NCI-H2107 (cell line): ENCODE results near the gene FAM107B.
"Not testable (repeated sequence)": the region's sequence is repeated elsewhere in the genome, so short reads cannot be mapped to it uniquely, and the experiment has no call there.

Experiments
- DNase-seq: peaks from one replicate; lab custom pipeline; 2025; lab: John Stamatoyannopoulos, UW

Gene FAM107B

GRCh38 chr10:14774797-14775196 is at the start of gene FAM107B:
Gene FAM107B (minus strand): TSS chr10:14774897. CDS start chr10:14774663, 234 bp downstream.
- DNase-seq, result no peak

- DNase-seq, result no peak
These were observed 49.3 kb upstream of the FAM107B start for GRCh38 chr10:14823966-14824365.

GRCh38 chr10:14822879-14823755 is 48.4 kb upstream of the FAM107B start:
- no peak for DNase-seq

- DNase-seq, result no peak
These were observed 47.1 kb upstream of the FAM107B start for GRCh38 chr10:14821635-14822375.

- DNase-seq, result no peak
These were observed 46.1 kb upstream of the FAM107B start for GRCh38 chr10:14820775-14821154.

GRCh38 chr10:14820010-14820774 is 45.5 kb upstream of the FAM107B start:
- no peak for DNase-seq

- not testable (repeated sequence) for DNase-seq
These were observed 42.0 kb upstream of the FAM107B start for GRCh38 chr10:14816717-14817116.

- DNase-seq, result no peak
These were observed 41.0 kb upstream of the FAM107B start for GRCh38 chr10:14815681-14816080.

- no peak for DNase-seq
These were observed 37.6 kb upstream of the FAM107B start for GRCh38 chr10:14812271-14812670.

- no peak for DNase-seq
These were observed 36.6 kb upstream of the FAM107B start for GRCh38 chr10:14810969-14811953.

- DNase-seq, result no peak
These were observed 31.6 kb upstream of the FAM107B start for GRCh38 chr10:14806318-14806717.

- DNase-seq, result no peak
These were observed 29.1 kb upstream of the FAM107B start for GRCh38 chr10:14803827-14804226.

- DNase-seq, result no peak
These were observed 27.0 kb upstream of the FAM107B start for GRCh38 chr10:14801723-14802122.

- DNase-seq, result no peak
These were observed 25.7 kb upstream of the FAM107B start for GRCh38 chr10:14800397-14800796.

GRCh38 chr10:14798636-14799035 is 23.9 kb upstream of the FAM107B start:
- no peak for DNase-seq

- no peak for DNase-seq
These were observed 13.2 kb upstream of the FAM107B start for GRCh38 chr10:14787938-14788337.

GRCh38 chr10:14784459-14785055 is 9.9 kb upstream of the FAM107B start:
- no peak for DNase-seq

- DNase-seq, result no peak
These were observed 8.1 kb upstream of the FAM107B start for GRCh38 chr10:14782691-14783363.

- DNase-seq, result no peak
These were observed 7.1 kb upstream of the FAM107B start for GRCh38 chr10:14781763-14782162.

- no peak for DNase-seq
These were observed 4.4 kb upstream of the FAM107B start for GRCh38 chr10:14779001-14779651.
